Hematopoietic multipotent progenitor cell treated with erythropoietin and hydrocortisone succinate and interleukin-3 and kit ligand, for 8 days (in vitro differentiated cells): Measurements from ENCODE around the gene MIB1.

Experiments
- DNase-seq: peaks from one replicate; pipeline ENCODE4 v3.0.0-alpha.2; 2015

Gene MIB1

DNA sequence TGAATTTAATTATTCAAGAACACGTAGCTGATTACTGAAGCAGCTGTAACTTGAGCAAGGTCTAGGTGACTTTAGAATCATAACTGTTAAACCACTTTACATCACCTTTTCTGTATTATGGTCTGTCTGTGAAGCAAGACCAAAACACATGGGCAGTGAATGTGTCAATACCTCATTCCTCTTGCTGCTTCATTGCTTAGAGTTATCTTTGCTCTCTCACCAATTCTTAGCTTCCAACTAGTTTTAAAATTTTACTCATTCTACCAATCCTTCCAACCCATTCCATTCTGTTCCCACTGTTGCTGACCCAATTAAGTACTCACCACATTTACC is 80.2 kb downstream of the MIB1 start:
- DNase-seq: no peak

DNA sequence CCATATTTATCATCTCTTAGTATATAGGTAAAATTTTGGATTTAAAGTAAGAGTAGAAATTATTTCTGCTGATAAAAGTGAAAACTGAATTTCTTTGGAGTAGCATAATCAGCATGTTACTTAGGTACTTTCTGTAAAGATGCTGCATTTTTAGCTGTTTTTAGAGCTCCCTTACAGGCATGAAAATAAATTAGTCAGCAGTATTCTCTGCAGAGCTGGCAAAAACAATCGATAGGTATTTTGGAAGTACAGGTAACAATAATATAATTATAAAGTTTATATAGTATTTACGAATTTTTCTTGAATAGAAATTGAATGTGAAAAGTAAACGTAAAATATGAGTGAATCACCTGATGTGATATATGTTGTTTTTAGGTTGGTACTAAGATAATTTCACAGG is 83.3 kb downstream of the MIB1 start:
- DNase-seq: no peak

DNA sequence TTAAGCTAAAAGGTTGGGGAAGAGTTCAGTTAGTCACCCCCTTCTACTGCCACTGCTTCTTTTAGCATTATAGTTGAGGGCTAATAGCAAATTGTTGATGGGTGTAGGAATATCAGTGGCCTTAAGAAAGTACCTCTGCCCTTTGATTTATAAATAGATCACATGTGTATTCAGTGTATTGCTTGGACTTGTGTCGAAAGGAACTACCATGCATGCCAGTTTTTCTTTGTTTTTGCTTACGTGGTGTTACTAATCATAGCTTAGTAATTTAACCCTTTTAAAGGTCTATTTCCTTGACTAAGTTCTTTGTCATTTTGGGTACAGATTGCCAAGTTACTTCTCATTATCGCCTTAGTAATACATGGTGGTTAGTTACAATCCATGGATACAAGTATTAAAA is 85.6 kb downstream of the MIB1 start:
- no peak for DNase-seq

DNA sequence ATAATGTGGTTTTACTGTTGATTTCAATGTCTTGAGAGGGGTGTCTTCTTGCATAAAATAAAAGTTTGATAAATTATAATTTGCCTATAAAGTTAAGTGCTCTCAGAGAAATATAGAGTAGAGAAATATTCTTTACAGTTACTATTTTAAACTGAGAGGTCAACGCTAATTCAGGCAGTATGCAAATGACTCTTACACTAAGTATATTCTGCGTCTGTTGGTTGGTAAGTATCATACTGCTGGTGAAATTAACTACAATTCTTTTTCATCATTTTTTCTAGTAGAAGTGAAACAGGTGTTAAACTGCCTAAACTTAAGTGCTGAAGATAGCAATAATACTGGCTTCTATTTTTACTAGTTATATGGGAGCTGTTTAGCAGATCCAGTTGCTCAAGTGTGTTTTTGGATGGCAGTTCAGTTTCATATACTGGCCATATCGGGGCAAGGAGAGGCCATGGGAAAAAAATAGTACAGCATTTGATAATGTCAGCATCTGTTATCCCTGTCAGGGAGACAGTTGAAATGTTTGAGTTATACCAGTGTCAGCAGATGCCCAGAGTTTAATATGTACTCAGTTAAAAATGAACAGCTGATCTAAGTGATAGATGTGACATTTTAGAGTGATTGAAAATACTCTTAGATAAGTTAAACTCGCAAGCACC is 86.2 kb downstream of the MIB1 start:
- no peak for DNase-seq

GRCh38 chr18:21830532-21830931 is 89.9 kb downstream of the MIB1 start:
- no peak for DNase-seq

DNA sequence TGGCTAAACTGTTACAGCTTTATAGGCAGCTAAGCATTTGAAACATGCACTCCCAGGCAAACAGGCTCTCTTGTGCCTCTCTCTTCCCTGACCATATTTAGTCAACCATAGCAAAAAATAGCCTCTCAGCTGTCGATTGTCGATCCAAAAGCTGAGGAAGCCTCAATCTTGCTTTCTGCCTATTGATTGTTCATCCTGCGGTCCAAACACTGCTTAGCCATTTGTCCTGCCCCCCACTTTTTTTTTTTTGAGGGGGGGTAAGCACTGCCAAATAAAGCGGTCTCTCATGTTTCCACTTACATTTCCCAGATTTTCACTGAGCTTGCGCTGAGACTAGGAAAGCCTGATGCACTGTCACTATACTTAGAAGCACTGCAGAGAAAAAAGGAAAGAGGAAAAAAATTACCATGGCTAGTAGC is 90.8 kb downstream of the MIB1 start:
- DNase-seq: no peak

- no peak for DNase-seq
Measured at GRCh38 chr18:21833604-21834298, 93.2 kb downstream of the MIB1 start.

DNA sequence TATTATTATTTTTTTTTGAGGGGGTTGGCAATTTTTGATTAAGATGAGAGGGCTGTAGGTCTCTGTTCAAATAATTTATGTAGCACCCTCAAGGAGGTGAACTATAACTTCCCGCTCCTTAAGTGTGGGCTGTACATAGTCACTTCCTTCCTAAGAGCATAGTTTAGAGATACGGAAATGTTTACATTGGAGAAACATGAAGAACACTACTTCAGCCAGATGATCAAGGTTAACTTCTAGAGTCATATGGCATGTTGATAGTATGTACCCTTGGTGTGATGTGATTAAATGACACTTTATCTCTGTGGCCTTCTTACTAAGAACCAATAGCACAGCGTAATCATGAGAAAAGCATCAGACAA is 93.7 kb downstream of the MIB1 start:
- no peak for DNase-seq

DNA sequence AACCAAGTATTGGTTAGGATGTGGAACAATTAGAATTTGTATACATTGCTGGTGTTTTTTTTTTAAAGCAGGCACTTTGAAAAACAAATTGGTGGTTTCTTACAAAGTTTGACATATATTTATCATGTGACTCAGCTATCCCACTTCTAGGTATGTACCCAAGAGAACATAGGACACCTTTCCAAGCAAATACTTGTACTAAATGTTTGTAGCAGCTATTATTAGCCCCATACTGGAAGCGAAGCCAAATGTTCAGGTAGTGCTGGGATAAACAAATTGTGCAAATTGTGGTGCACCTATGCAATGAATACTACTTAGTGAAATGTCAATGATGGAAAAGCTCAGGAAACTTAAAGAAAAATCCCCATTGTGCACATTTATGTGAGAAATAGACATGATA is 101.0 kb downstream of the MIB1 start:
- DNase-seq: no peak

GRCh38 chr18:21843341-21843740 is 102.7 kb downstream of the MIB1 start:
- no peak for DNase-seq

DNA sequence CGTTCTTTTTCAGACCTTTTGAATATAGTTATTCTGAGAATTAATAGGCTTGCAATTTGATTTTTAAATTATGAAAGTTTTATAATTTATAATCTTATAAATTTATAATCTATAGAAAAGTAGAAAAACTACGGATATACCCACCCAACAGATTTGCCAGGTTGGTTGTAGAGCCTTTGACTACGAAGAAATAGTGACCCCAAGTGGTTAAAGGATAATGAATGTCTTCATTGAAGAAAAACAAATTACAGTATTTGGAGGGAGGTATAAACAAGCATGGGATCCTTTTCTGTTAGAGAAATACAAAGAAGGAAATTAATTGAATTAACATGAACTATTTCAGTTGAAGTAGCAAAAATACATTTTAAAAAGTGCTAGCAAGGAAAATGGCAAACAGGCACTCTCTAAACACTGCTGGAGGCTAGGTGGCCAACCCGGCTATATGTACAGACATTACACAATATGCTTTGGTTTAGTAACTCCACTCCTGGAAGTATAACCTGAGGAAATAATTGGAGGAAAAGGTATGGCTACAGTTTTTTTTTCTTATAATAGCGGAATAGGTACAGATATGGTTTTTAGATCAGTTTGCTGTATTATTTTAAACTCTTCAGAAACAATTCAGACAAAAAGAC is 110.9 kb downstream of the MIB1 start:
- peak; percentile 41 for DNase-seq

DNA sequence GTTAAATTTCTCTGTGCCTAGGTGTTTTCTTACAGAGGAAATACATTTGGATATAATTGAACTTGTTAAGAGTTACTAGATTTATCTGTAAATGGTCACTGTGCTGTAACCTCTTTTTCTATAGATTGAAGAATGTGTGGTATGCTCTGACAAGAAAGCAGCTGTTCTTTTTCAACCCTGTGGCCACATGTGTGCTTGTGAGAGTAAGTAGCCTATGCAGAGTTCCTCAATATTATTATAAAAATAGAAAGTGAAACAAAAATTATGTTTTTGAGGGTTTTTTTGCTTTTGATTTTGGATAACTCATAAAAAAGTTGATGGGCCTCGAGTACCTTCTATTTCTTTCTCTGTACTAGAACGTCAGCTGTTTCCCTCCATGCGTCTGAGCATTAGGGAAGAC is 112.4 kb downstream of the MIB1 start:
- no peak for DNase-seq

- no peak for DNase-seq
Measured at GRCh38 chr18:21853775-21854552, 113.4 kb downstream of the MIB1 start.

- no peak for DNase-seq
Measured at GRCh38 chr18:21855432-21855831, 114.8 kb downstream of the MIB1 start.

DNA sequence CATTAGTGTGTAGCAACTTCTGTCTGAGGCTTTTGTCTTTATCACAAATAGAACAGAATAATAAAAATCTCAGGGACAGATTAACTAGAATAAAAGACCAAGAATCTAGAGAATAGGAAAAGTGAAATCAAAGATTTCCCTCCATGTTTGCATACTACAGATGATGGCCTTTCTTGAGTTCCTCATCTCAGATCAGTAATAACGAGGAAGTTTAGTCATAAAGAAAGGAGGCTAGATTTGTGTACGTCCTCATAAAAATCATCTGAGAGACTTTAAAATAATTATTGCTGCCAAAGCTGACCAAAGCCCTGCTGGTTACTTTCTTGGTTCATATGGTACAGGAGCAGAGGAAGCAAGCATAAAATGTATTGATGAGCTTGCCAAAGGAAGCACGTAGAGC is 117.3 kb downstream of the MIB1 start:
- DNase-seq: no peak

DNA sequence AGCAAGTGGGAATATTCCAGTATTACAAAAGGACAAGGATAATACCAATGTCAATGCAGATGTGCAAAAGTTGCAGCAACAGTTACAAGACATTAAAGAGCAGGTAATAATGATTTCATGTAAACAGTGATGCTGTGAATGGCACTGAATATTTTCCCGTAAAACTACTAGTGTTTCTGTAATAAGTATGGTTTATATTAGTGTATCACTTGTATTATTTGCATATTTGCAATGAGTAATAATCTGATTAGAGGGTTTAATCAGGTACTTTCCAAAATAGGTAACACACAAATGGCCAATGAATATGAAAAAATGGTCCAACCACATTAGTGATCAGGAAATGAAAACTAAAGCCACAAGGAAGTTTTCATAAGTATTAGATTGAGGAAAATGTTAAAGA is 118.0 kb downstream of the MIB1 start:
- no peak for DNase-seq

DNA sequence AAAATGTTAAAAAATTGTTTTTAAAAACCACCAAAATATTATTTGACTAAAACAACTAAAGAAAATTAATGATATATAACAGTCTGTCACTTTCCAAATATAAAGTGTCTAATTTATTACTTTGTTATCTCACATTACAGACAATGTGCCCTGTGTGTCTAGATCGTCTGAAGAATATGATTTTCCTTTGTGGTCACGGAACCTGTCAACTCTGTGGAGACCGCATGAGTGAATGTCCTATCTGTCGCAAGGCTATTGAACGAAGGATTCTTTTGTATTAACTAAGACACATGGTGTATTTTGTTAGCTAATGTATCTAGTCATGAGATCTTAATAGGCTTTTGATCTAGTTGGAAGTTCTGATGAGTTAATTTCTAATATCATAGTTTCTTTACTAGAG is 123.8 kb downstream of the MIB1 start:
- DNase-seq: peak; percentile 44

DNA sequence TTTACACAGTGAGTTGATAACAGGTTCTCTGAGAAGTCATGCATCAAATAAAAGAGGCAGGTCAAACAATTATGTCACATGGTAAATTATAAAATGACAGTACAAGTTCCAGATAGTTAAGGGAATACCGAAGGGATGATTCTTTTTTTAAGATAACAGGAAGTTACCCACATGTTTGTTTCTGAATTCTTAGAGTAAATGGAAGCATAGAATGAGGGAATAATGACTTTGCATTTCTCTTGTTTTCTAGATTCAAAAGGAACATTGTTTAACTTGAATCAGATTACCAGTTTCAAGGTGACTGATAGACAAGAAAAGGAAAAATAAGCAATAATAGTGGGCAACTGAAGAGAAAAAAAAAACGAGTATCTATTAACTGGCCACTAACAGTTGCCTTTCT is 124.5 kb downstream of the MIB1 start:
- DNase-seq: no peak

DNA sequence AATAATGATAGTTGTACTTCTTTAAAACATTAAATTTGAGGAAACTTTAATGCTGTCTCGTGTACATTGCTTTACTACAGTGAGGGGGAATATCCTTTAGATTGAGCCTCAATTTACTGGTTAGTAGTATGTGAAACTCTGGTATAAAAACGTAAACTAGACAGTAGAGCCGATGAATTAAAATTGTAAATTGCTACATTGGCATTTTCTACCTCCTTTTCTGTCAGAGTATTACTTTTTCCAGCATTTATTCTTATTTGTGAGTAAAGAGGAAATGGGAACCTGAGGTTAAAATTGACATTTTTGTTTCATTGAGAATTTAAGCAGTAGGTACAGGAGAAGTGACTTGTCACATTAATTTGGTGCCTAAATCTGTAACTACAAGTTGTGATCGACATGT is 128.2 kb downstream of the MIB1 start:
- no peak for DNase-seq

DNA sequence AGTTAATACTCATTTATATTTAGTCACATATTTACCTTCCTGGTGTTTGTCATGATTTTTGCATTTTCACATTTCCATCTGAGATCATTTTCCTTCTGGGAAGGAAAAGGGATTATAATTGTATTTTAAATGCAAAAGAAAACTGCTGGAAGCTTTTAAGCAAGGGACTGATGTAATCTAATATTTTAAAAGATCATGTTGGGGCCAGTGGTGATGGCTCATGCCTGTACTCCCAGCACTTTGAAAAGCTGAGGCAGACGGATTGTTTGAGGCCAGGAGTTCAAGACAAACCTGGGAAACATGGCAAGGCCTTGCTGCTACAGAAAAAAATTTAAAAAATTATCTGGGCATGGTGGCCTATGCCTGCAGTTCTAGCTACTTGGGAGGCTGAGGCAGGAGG is 149.0 kb downstream of the MIB1 start:
- DNase-seq: no peak

DNA sequence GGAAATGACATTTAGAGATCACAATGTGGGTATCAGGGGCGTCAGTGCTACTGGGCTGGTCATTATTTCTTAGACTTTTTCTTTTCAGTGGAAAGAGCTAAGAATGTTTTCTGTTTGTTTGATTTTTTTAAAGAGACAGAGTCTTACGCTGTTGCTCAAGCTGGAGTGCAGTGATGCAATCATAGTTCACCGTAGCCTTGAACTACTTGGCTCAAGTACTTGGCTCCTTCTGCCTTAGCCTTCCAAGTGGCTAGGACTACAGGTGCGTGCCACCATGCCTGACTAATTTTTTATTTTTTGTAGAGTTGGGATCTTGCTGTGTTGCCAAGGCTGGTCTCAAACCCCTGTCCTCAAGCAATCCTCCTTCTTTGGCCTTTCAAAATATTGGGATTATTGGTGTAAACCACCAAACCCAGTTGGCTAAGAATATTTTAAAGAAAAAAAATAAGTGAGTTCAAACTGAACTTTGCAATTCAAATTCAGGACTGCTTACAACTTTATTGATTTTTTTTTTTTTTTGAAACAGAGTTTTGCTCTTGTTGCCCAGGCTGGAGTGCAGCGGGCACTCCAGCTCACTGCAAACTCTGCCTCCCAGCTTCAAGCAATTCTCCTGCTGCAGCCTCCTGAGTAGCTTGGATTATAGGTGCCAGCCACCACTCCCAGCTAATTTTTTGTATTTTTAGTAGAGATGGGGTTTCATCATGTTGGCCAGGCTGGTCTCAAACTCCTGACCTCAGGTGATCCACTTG is 154.2 kb downstream of the MIB1 start:
- DNase-seq: no peak

GRCh38 chr18:21896732-21897336 is 156.2 kb downstream of the MIB1 start:
- no peak for DNase-seq

- peak; percentile 58 for DNase-seq
Measured at GRCh38 chr18:21897811-21898210, 157.2 kb downstream of the MIB1 start.
